Measurements from ENCODE around the gene S100A2. TPM values are rescaled to one million over a fixed set of nuclear protein-coding genes. Genes with fewer than 3 reads are reported as not detected.

S100A2 gene
- total and polyA plus RNA-seq, 2 experiments from 2014 or later: 0.66 to 0.89 TPM

- DNase-seq (ENCODE audit: low spot score): peak; percentile 57
- peak; percentile 9 for ATAC-seq
- Mint-ChIP-seq H3K4me1 (peaks cover 36% of the 10 kb centered on the region), H3K27ac (peak overlapping the region; percentile 62), H3K27me3 (ENCODE audit: insufficient read depth, low read depth, poor library complexity) (peaks cover 16% of the 10 kb centered on the region), H3K36me3 (ENCODE audit: low read depth) (no peaks in the 10 kb centered on the region), H3K9me3 (no peaks in the 10 kb centered on the region), H3K4me3 (peak overlapping the region; percentile 57; the same call in 2 of the 3 replicates)
- peak overlapping the region; percentile 74 for H3K4me2 ChIP-seq
- peaks cover 6% of the 10 kb centered on the region; the same call in 1 of the 2 replicates for H3F3A ChIP-seq (replicated peaks; ENCODE audit: low read depth)
- H3K27me3 ChIP-seq (ENCODE audit: insufficient read depth): no peaks in the 10 kb centered on the region
- H2AFZ ChIP-seq: peak overlapping the region; percentile 67
- H3K36me3 ChIP-seq (ENCODE audit: insufficient read depth): no peaks in the 10 kb centered on the region
- peak overlapping the region; percentile 70; the same call in 1 of the 2 replicates for H3K27ac ChIP-seq (ENCODE audit: low read depth)
- peak overlapping the region; percentile 34; the same call in 1 of the 2 replicates for H3K4me3 ChIP-seq
- H3K79me2 ChIP-seq (replicated peaks; ENCODE audit: insufficient read depth): no peaks in the 10 kb centered on the region
- peaks cover 18% of the 10 kb centered on the region for H3K4me1 ChIP-seq (ENCODE audit: insufficient read depth)
- H4K20me1 ChIP-seq (replicated peaks; ENCODE audit: insufficient read depth): no peaks in the 10 kb centered on the region
- H3K9me2 ChIP-seq (ENCODE audit: insufficient read depth): no peaks in the 10 kb centered on the region
- TF ChIP-seq ZNF462 (CRISPR knock-in tag; IDR thresholded peaks at IDR 0.05) (no peak), JUNB (IDR thresholded peaks at IDR 0.05; ENCODE audit: unreplicated experiment) (no peak), ZNF114 (CRISPR knock-in tag; IDR thresholded peaks at IDR 0.05) (no peak), CREB1 (CRISPR knock-in tag; IDR thresholded peaks at IDR 0.05; ENCODE audit: low read depth) (no peak)
These were observed 2.1 kb upstream of the S100A2 start for GRCh38 chr1:153567621-153568366.

Measured in GM23338 (cell line).